Measurements from ENCODE around the gene NAGLU.

NAGLU gene

GRCh38 chr17:42562388-42563142 lies 26.5 kb downstream of the NAGLU start:
- H3K4me3 ChIP-seq (ENCODE audit: low read depth, low read length): peak overlapping the region; percentile 95
- no peak for TF ChIP-seq CTCF (IDR thresholded peaks at IDR 0.05; ENCODE audit: low read depth, low read length)

- H3K4me3 ChIP-seq (ENCODE audit: low read depth, low read length): peak overlapping the region; percentile 95
- no peak for TF ChIP-seq CTCF (IDR thresholded peaks at IDR 0.05; ENCODE audit: low read depth, low read length)
Observed at GRCh38 chr17:42563143-42563509, 27.1 kb downstream of the NAGLU start.

- peak overlapping the region; percentile 95 for H3K4me3 ChIP-seq (ENCODE audit: low read depth, low read length)
- TF ChIP-seq CTCF (IDR thresholded peaks at IDR 0.05; ENCODE audit: low read depth, low read length): no peak
Observed at GRCh38 chr17:42563543-42563942, 27.5 kb downstream of the NAGLU start.

- TF ChIP-seq CTCF (IDR thresholded peaks at IDR 0.05; ENCODE audit: low read depth, low read length): no peak
- no peak overlapping the region for H3K4me3 ChIP-seq (ENCODE audit: low read depth, low read length)
Observed at GRCh38 chr17:42563950-42564349, 27.9 kb downstream of the NAGLU start.

GRCh38 chr17:42564815-42565522 lies 28.9 kb downstream of the NAGLU start:
- no peak overlapping the region for H3K4me3 ChIP-seq (ENCODE audit: low read depth, low read length)
- no peak for TF ChIP-seq CTCF (IDR thresholded peaks at IDR 0.05; ENCODE audit: low read depth, low read length)

GRCh38 chr17:42565523-42566214 lies 29.6 kb downstream of the NAGLU start:
- TF ChIP-seq CTCF (IDR thresholded peaks at IDR 0.05; ENCODE audit: low read depth, low read length): no peak
- H3K4me3 ChIP-seq (ENCODE audit: low read depth, low read length): no peak overlapping the region
